ENCODE measurements around the gene DES.

DNA sequence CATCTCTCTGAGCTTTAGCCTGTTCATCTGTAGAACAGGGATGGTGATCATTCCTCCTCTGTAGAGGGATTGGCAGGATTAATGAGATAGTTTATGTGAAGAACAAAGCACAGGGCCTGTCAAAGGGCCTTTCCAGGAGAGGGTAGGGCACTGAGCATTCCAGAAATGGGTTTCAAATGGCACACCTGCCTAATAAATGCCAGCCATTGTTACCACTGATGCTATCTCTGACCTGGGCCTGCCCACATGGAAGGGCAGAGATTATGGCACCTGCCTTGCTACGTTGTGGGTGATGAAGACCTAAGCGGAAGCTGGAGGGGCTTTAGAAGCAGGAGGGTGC, 49.5 kb downstream of the DES start:
- TF ChIP-seq, protein P1, sequence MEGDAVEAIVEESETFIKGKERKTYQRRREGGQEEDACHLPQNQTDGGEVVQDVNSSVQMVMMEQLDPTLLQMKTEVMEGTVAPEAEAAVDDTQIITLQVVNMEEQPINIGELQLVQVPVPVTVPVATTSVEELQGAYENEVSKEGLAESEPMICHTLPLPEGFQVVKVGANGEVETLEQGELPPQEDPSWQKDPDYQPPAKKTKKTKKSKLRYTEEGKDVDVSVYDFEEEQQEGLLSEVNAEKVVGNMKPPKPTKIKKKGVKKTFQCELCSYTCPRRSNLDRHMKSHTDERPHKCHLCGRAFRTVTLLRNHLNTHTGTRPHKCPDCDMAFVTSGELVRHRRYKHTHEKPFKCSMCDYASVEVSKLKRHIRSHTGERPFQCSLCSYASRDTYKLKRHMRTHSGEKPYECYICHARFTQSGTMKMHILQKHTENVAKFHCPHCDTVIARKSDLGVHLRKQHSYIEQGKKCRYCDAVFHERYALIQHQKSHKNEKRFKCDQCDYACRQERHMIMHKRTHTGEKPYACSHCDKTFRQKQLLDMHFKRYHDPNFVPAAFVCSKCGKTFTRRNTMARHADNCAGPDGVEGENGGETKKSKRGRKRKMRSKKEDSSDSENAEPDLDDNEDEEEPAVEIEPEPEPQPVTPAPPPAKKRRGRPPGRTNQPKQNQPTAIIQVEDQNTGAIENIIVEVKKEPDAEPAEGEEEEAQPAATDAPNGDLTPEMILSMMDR (IDR thresholded peaks at IDR 0.05): no peak
- TF ChIP-seq EZH2 (IDR thresholded peaks at IDR 0.05): no peak
- no peak for TF ChIP-seq EZH2phosphoT487 (IDR thresholded peaks at IDR 0.05)
